Keratinocyte (primary cell): ENCODE data around the gene FAM50B. TPM values are rescaled to one million over a fixed set of nuclear protein-coding genes. Genes with fewer than 3 reads are reported as not detected.

Source experiments
- DNase-seq: peaks from one replicate; pipeline ENCODE4 v3.0.0-alpha.2; 2011; ENCODE audit warnings: low read depth, missing footprints, low spot score
- FAIRE-seq: peaks from 2 replicates; lab custom pipeline; 2011; peaks lifted over from hg19 to GRCh38; lab: Jason Lieb, UNC
- H2AFZ ChIP-seq: 2 replicates; pipeline ENCODE4 v1.6.0; 2012; ENCODE audit warnings: low read length, control low read depth, inconsistent platforms; ENCODE audit not compliant: control insufficient read depth
- H3K27ac ChIP-seq: 2 replicates; pipeline ENCODE4 v1.5.1; 2011; ENCODE audit warnings: low read length; ENCODE audit not compliant: control insufficient read depth, insufficient read depth
- H3K27me3 ChIP-seq: 3 replicates; pipeline ENCODE4 v1.6.0; 2011; ENCODE audit warnings: low read length; ENCODE audit not compliant: control insufficient read depth, insufficient read depth; ENCODE audit errors: extremely low read depth
- H3K36me3 ChIP-seq, 2 experiments: 2 replicates in 1 of 2; 3 replicates in 1 of 2; pipeline ENCODE4 v1.5.1; 2011; ENCODE audit warnings: low read length in 2 of 2, mild to moderate bottlenecking in 1 of 2; ENCODE audit not compliant: control insufficient read depth in 2 of 2, insufficient read depth in 2 of 2; ENCODE audit errors: extremely low read depth in 1 of 2
- H3K4me1 ChIP-seq: 3 replicates; pipeline ENCODE4 v1.5.1; 2011; ENCODE audit warnings: low read length; ENCODE audit not compliant: control insufficient read depth, insufficient read depth; ENCODE audit errors: extremely low read depth
- H3K4me2 ChIP-seq: 3 replicates; pipeline ENCODE4 v1.6.0; 2011; ENCODE audit warnings: low read depth, low read length; ENCODE audit not compliant: control insufficient read depth, insufficient read depth; ENCODE audit errors: extremely low read depth
- H3K4me3 ChIP-seq, 3 experiments: fragments of 200-600 bp in 1 of 3; sonication (generic) in 1 of 3; 2 replicates in 2 of 3; 3 replicates in 1 of 3; pipeline ENCODE4 v1.5.1; 2011 to 2016; ENCODE audit warnings: low read length in 3 of 3, mild to moderate bottlenecking in 3 of 3, control low read depth in 2 of 3, inconsistent platforms in 1 of 3, low read depth in 1 of 3, mixed read lengths in 1 of 3, mixed run types in 1 of 3, moderate library complexity in 1 of 3; ENCODE audit not compliant: control insufficient read depth in 2 of 3, insufficient read depth in 2 of 3; ENCODE audit errors: extremely low read depth in 1 of 3
- H3K79me2 ChIP-seq: 2 replicates; pipeline ENCODE4 v1.6.0; 2012; ENCODE audit warnings: low read length; ENCODE audit not compliant: control insufficient read depth, insufficient read depth
- H3K9ac ChIP-seq: 3 replicates; pipeline ENCODE4 v1.6.0; 2011; ENCODE audit warnings: low read length; ENCODE audit not compliant: control insufficient read depth, insufficient read depth; ENCODE audit errors: extremely low read depth
- H3K9me1 ChIP-seq: 3 replicates; pipeline ENCODE4 v1.6.0; 2011; ENCODE audit warnings: low read length; ENCODE audit not compliant: control insufficient read depth, insufficient read depth; ENCODE audit errors: extremely low read depth
- H3K9me3 ChIP-seq: 2 replicates; pipeline ENCODE4 v1.5.1; 2012; ENCODE audit warnings: low read depth, low read length; ENCODE audit not compliant: control insufficient read depth
- H4K20me1 ChIP-seq: 3 replicates; pipeline ENCODE4 v1.6.0; 2011; ENCODE audit warnings: low read length; ENCODE audit not compliant: control insufficient read depth, insufficient read depth; ENCODE audit errors: extremely low read depth
- EZH2 ChIP-seq: IDR thresholded peaks from one replicate; pipeline ENCODE4 v1.6.1; 2012; ENCODE audit warnings: inconsistent platforms, mild to moderate bottlenecking, low read length, moderate library complexity
- dilution Hi-C: fragments of 300-500 bp; cut with MboI; formaldehyde crosslinking; loops from one replicate; pipeline ENCODE4 v1.7.0; 2020; ENCODE audit warnings: low sequenced_read_pairs; ENCODE audit not compliant: extremely low pct_ligation_motif_present
- polyA plus RNA-seq, 5 experiments: library from polyadenylated mRNA; depleted of rRNA in 3 of 5; stranded (reverse) in 3 of 5; stranded (forward) in 1 of 5; unstranded in 1 of 5; fragments of >200 nt; gene quantifications; 1 replicate in 1 of 5; 2 replicates in 3 of 5; 3 replicates in 1 of 5; pipeline versions ENCODE4 v1.2.1 to v1.2.3, GENCODE V29; 2011 to 2012; ENCODE audit warnings: missing spikeins in 2 of 5, low read depth in 1 of 5, low replicate concordance in 1 of 5
- TF ChIP-seq, protein P1 (sequence below), 3 experiments: IDR thresholded peaks in 1 of 3; conservative IDR thresholded peaks in 1 of 3; optimal IDR thresholded peaks in 1 of 3; 2 replicates in 2 of 3; 3 replicates in 1 of 3; pipeline versions ENCODE3 to v1.5.1; 2011; ENCODE audit warnings: low read length in 3 of 3, mild to moderate bottlenecking in 3 of 3, moderate library complexity in 2 of 3, control low read depth in 1 of 3, inconsistent platforms in 1 of 3; ENCODE audit not compliant: insufficient read depth in 2 of 3; ENCODE audit errors: extremely low read depth in 1 of 3

Gene FAM50B
- polyA plus RNA-seq, 1 donor (not counting 4 experiments of a cell fraction or from before 2014, with no cell fraction given) = 4.0 TPM

DNA sequence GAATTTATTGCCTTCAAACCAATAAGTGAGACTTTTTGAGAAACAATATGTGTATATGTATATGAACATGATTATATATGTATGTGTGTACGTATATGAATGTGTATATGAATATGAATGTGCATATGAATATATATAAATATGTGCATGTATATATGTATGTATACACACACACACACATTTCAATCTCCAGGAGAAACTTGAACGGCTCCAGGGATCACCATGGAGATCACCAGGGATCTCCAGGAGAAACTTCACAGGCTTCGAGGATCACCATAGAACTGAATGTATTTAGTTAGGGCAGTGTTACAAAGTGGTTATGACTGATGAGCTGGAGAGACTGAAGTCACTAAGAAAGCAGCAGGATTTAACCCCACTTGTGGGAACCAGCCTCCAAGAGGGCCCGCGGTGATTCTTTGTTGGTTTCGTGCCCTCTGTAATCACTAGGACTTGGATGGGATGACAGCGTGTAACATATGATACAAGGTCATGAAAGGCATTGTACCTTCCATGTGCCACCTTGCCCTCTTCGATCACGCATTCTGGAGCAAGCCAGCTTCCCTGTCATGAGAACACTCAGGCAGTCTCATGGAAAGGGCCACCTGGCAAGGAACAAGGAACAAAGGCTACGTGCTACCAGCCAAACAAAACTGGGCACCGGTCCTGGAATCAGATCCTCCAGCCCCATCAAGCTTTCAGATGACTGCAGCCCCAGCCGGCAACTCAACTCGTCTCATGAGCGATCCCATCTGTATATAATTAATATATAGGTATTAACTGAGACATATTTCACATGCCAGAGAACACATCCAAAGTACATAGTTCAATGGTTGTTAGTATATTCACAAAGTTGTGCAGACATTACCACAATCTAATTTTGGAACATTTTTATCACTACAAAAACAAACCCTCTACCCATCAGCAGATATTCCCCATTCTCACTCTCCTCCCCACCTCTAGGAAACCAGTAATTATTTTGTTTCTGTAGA, 8.6 kb downstream of the FAM50B start:
- DNase-seq (no peak), FAIRE-seq (no peak)
- Histone ChIP-seq H3K36me3 (no peaks in the 10 kb centered on the region), H3K9me3 (no peaks in the 10 kb centered on the region), H3K9me1 (no peaks in the 10 kb centered on the region), H3K9ac (no peak overlapping the region), H3K27ac (no peak overlapping the region), H3K4me3 (no peak overlapping the region), H4K20me1 (no peaks in the 10 kb centered on the region), H3K27me3 (no peaks in the 10 kb centered on the region), H3K4me2 (no peak overlapping the region), H3K4me1 (peaks cover 12% of the 10 kb centered on the region), H3K79me2 (no peaks in the 10 kb centered on the region), H2AFZ (no peak overlapping the region)
- dilution Hi-C loops = no loop called here
- TF ChIP-seq, protein P1, sequence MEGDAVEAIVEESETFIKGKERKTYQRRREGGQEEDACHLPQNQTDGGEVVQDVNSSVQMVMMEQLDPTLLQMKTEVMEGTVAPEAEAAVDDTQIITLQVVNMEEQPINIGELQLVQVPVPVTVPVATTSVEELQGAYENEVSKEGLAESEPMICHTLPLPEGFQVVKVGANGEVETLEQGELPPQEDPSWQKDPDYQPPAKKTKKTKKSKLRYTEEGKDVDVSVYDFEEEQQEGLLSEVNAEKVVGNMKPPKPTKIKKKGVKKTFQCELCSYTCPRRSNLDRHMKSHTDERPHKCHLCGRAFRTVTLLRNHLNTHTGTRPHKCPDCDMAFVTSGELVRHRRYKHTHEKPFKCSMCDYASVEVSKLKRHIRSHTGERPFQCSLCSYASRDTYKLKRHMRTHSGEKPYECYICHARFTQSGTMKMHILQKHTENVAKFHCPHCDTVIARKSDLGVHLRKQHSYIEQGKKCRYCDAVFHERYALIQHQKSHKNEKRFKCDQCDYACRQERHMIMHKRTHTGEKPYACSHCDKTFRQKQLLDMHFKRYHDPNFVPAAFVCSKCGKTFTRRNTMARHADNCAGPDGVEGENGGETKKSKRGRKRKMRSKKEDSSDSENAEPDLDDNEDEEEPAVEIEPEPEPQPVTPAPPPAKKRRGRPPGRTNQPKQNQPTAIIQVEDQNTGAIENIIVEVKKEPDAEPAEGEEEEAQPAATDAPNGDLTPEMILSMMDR (optimal IDR thresholded peaks at IDR 0.05 in 1 of 3, IDR thresholded peaks at IDR 0.05 in 1 of 3, conservative IDR thresholded peaks at IDR 0.05 in 1 of 3; ENCODE audit: extremely low read depth in 1 of 3, insufficient read depth in 2 of 3, low read length in 3 of 3) = no peak
- TF ChIP-seq EZH2 = no peak

DNA sequence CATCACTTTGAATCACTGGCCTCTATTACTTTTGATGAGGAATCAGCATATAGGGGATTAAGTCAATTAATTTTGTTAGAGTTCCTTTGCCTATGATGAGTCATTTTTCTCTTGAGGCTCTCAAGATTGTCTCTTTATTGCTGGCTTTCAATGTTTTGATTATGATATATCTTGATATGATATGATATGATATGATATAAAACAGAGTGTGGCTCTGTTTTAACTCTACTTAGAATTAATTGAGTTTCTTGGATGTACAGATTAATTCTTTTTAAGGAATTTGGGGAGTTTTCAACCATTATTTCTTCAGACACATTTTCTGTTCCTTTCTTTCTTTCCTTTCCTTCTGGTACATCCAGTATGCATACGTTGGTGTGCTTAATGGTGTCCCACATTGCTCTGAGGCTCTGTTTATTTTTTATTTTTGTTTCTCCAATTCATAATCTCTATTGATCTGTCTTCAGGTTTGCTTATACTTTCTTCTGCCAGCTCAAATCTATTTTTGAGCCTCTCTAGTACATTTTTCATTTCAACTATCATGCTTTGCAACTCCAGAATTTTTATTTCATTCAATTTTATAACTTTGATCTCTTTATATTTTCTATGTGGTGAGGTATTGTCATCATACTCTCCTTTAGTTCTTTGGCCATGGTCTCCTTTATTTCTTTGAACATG, 10.8 kb downstream of the FAM50B start:
- Histone ChIP-seq H3K9ac (no peak overlapping the region), H3K36me3 (no peaks in the 10 kb centered on the region), H4K20me1 (no peaks in the 10 kb centered on the region), H3K27me3 (no peaks in the 10 kb centered on the region), H3K4me2 (no peak overlapping the region), H3K79me2 (no peaks in the 10 kb centered on the region), H3K4me3 (no peak overlapping the region), H3K27ac (no peak overlapping the region), H3K4me1 (peaks cover 12% of the 10 kb centered on the region), H3K9me3 (no peaks in the 10 kb centered on the region), H3K9me1 (no peaks in the 10 kb centered on the region), H2AFZ (no peak overlapping the region)
- TF ChIP-seq EZH2 = no peak
- TF ChIP-seq, protein P1 (optimal IDR thresholded peaks at IDR 0.05 in 1 of 3, IDR thresholded peaks at IDR 0.05 in 1 of 3, conservative IDR thresholded peaks at IDR 0.05 in 1 of 3; ENCODE audit: extremely low read depth in 1 of 3, insufficient read depth in 2 of 3, low read length in 3 of 3) = no peak
- DNase-seq (no peak), FAIRE-seq (no peak)
- dilution Hi-C loops = no loop called here
